Measurements from ENCODE around the gene ANXA7.
"Not testable (repeated sequence)": the region's sequence is repeated elsewhere in the genome, so short reads cannot be mapped to it uniquely, and the experiment has no call there.

ANXA7 gene

DNA sequence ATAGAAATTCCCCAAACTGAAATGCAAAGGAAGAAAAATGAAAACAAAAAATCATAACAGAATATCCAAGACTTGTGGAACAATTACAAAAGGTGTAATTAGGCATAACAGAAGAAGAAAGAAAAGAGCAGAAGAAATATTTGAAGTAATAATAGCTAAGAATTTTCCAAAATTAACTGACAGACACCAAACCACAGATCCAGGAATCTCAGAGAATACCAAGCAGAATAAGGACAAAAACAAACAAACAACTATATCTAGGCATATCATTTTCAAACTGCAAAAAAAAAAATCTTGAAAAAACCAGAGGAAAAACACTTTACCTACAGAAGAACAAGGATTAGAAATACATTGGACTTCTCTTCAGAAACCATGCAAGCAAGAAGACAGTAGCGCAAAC, 80.7 kb downstream of the ANXA7 start:
- DNase-seq = no peak

DNA sequence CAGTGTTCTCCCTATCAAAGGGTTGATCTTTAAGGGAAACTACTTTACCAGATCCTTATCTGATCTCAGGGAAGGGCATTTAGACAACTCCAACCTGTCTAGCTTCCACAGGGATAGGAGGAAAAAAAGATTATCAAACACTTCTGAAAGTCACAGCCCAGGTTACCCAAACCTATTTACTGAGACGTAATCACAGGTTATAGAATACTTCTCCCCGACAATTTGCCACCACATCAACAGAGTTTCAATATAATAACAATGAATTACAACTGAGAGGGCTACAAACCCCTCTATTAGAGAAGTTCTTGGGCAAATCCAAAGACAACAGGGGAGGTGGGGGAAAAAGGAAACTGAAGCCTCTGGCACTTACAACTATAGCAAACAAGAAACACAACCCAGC, 81.5 kb downstream of the ANXA7 start:
- no peak for DNase-seq

DNA sequence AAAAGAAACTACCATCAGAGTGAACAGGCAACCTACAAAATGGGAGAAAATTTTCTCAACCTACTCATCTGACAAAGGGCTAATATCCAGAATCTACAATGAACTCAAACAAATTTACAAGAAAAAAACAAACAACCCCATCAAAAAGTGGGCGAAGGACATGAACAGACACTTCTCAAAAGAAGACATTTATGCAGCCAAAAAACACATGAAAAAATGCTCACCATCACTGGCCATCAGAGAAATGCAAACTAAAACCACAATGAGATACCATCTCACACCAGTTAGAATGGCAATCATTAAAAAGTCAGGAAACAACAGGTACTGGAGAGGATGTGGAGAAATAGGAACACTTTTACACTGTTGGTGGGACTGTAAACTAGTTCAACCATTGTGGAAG, 85.3 kb downstream of the ANXA7 start:
- DNase-seq = not testable (repeated sequence)

DNA sequence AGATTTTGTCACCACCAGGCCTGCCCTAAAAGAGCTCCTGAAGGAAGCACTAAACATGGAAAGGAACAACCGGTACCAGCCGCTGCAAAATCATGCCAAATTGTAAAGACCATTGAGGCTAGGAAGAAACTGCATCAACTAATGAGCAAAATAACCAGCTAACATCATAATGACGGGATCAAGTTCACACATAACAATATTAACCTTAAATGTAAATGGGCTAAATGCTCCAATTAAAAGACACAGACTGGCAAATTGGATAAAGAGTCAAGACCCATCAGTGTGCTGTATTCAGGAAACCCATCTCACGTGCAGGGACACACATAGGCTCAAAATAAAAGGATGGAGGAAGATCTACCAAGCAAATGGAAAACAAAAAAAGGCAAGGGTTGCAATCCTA, 88.6 kb downstream of the ANXA7 start:
- not testable (repeated sequence) for DNase-seq
